DND-41 (cell line): ENCODE measurements around the gene ST6GALNAC3.

Experiments
- ATAC-seq: fragments of 200-7000 bp; cut with Tn5 transposase; 3 replicates; pipeline ENCODE4 v1.9.1; 2021; ENCODE audit warnings: low read depth; ENCODE audit not compliant: insufficient read depth
- DNase-seq: peaks from one replicate; pipeline ENCODE4 v3.0.0-alpha.2; 2020
- H2AFZ ChIP-seq: 2 replicates; pipeline ENCODE4 v1.6.0; 2012; ENCODE audit warnings: low read depth, low read length
- H3K27ac ChIP-seq: 2 replicates; pipeline ENCODE4 v1.5.1; 2012; ENCODE audit warnings: low read length, inconsistent platforms
- H3K27me3 ChIP-seq: fragments of 200-600 bp; sonication (generic); 2 replicates; pipeline ENCODE4 v1.6.0; 2012; ENCODE audit warnings: low read length, mild to moderate bottlenecking, inconsistent platforms; ENCODE audit not compliant: insufficient read depth, poor library complexity
- H3K36me3 ChIP-seq: 2 replicates; pipeline ENCODE4 v1.5.1; 2012; ENCODE audit warnings: low read length, inconsistent platforms; ENCODE audit not compliant: insufficient read depth
- H3K4me1 ChIP-seq: 2 replicates; pipeline ENCODE4 v1.5.1; 2012; ENCODE audit warnings: mild to moderate bottlenecking, low read length; ENCODE audit not compliant: insufficient read depth
- H3K4me2 ChIP-seq: 2 replicates; pipeline ENCODE4 v1.6.0; 2012; ENCODE audit warnings: mild to moderate bottlenecking, moderate library complexity, low read length, inconsistent platforms; ENCODE audit not compliant: insufficient read depth
- H3K4me3 ChIP-seq, 2 experiments: fragments of 200-600 bp in 1 of 2; shearing (Covaris generic) in 1 of 2; 2 replicates each; pipeline ENCODE4 v1.5.1; 2012 to 2016; ENCODE audit warnings: inconsistent platforms in 2 of 2, low read length in 2 of 2, mild to moderate bottlenecking in 2 of 2, low read depth in 1 of 2, moderate library complexity in 1 of 2
- H3K79me2 ChIP-seq: 2 replicates; pipeline ENCODE4 v1.6.0; 2012; ENCODE audit warnings: low read length, inconsistent platforms; ENCODE audit not compliant: insufficient read depth
- H3K9ac ChIP-seq: 2 replicates; pipeline ENCODE4 v1.6.0; 2012; ENCODE audit warnings: low read depth, mild to moderate bottlenecking, inconsistent platforms, low read length, moderate library complexity
- H3K9me3 ChIP-seq: 2 replicates; pipeline ENCODE4 v1.5.1; 2012; ENCODE audit warnings: low read length, moderate library complexity, mild to moderate bottlenecking, inconsistent platforms; ENCODE audit not compliant: insufficient read depth, severe bottlenecking
- H4K20me1 ChIP-seq: 2 replicates; pipeline ENCODE4 v1.6.0; 2012; ENCODE audit warnings: low read length; ENCODE audit not compliant: insufficient read depth
- CTCF ChIP-seq: IDR thresholded peaks from 2 replicates; pipeline ENCODE4 v1.5.1; 2012; ENCODE audit warnings: borderline replicate concordance, low read length, moderate library complexity, mild to moderate bottlenecking; ENCODE audit not compliant: poor library complexity, severe bottlenecking; ENCODE audit errors: extremely low read depth
- EZH2 ChIP-seq: IDR thresholded peaks from 3 replicates; pipeline ENCODE4 v1.6.1; 2012; ENCODE audit warnings: borderline replicate concordance, low read depth, mild to moderate bottlenecking, moderate library complexity, low read length, inconsistent platforms; ENCODE audit not compliant: severe bottlenecking

Gene ST6GALNAC3

GRCh38 chr1:76607717-76608116 is 533.2 kb downstream of the ST6GALNAC3 start:
- ATAC-seq (no peak), DNase-seq (no peak)
- no peaks in the 10 kb centered on the region for H3K27me3 ChIP-seq
- TF ChIP-seq CTCF (no peak), EZH2 (no peak)
- no peaks in the 10 kb centered on the region for H3K9me3 ChIP-seq
- no peak overlapping the region for H3K4me2 ChIP-seq
- no peaks in the 10 kb centered on the region for H3K79me2 ChIP-seq
- no peak overlapping the region for H3K9ac ChIP-seq
- no peak overlapping the region for H2AFZ ChIP-seq
- no peak overlapping the region for H3K27ac ChIP-seq
- H3K4me1 ChIP-seq: no peaks in the 10 kb centered on the region
- H4K20me1 ChIP-seq: no peaks in the 10 kb centered on the region
- no peaks in the 10 kb centered on the region for H3K36me3 ChIP-seq
- H3K4me3 ChIP-seq: no peak overlapping the region

GRCh38 chr1:76611770-76612445 is 537.4 kb downstream of the ST6GALNAC3 start:
- ATAC-seq (no peak), DNase-seq (no peak)
- H3K9me3 ChIP-seq: no peaks in the 10 kb centered on the region
- no peak overlapping the region for H3K4me3 ChIP-seq
- no peak overlapping the region for H3K9ac ChIP-seq
- H3K4me2 ChIP-seq: no peak overlapping the region
- H4K20me1 ChIP-seq: no peaks in the 10 kb centered on the region
- no peaks in the 10 kb centered on the region for H3K36me3 ChIP-seq
- no peaks in the 10 kb centered on the region for H3K27me3 ChIP-seq
- H3K27ac ChIP-seq: no peak overlapping the region
- H3K4me1 ChIP-seq: no peaks in the 10 kb centered on the region
- H2AFZ ChIP-seq: no peak overlapping the region
- no peaks in the 10 kb centered on the region for H3K79me2 ChIP-seq
- no peak for TF ChIP-seq EZH2
- no peak for TF ChIP-seq CTCF

- H2AFZ ChIP-seq: no peak overlapping the region
- H4K20me1 ChIP-seq: no peaks in the 10 kb centered on the region
- H3K27ac ChIP-seq: no peak overlapping the region
- no peak for ATAC-seq
- no peaks in the 10 kb centered on the region for H3K27me3 ChIP-seq
- TF ChIP-seq CTCF: no peak
- no peak for TF ChIP-seq EZH2
- H3K4me3 ChIP-seq: no peak overlapping the region
- no peak for DNase-seq
- no peaks in the 10 kb centered on the region for H3K79me2 ChIP-seq
- no peaks in the 10 kb centered on the region for H3K36me3 ChIP-seq
- H3K4me2 ChIP-seq: no peak overlapping the region
- H3K9ac ChIP-seq: no peak overlapping the region
- H3K9me3 ChIP-seq: no peaks in the 10 kb centered on the region
- no peaks in the 10 kb centered on the region for H3K4me1 ChIP-seq
Measured at GRCh38 chr1:76613886-76614285, 539.3 kb downstream of the ST6GALNAC3 start.
